Naive thymus-derived CD4-positive, alpha-beta T cell (primary cell): Measurements from ENCODE around the gene ANP32B. TPM values are rescaled to one million over a fixed set of nuclear protein-coding genes. Genes with fewer than 3 reads are reported as not detected.
A peak's percentile ranks its signal among the peaks of the same experiment; 100 is the strongest.
"Not testable (repeated sequence)": the region's sequence is repeated elsewhere in the genome, so short reads cannot be mapped to it uniquely, and the experiment has no call there.

ENCODE experiments used
- ATAC-seq: fragments of 150-1000 bp; cut with Tn5 transposase; 2 replicates; pipeline ENCODE4 v1.10.0; 2021; ENCODE audit warnings: mild to moderate bottlenecking, moderate library complexity
- CTCF ChIA-PET: fragments of 350-600 bp; sonication (Branson Sonifier 250); formaldehyde crosslinking; loops from one replicate; lab custom pipeline; 2021; ENCODE audit warnings: antibody characterized with exemption; lab: Charles Lee
- POLR2A ChIA-PET: fragments of 350-600 bp; sonication (Branson Sonifier 250); formaldehyde crosslinking; loops from one replicate; lab custom pipeline; 2021; ENCODE audit warnings: antibody characterized with exemption, inconsistent platforms; lab: Charles Lee
- DNase-seq, 9 donors: peaks; one replicate each; pipeline versions ENCODE4 v3.0.0 to v3.0.0-alpha.2; 2020 to 2022; ENCODE audit warnings: mixed read lengths in 1 of 9
- H3K27ac ChIP-seq: one replicate; pipeline ENCODE4 v1.7.0; 2013; ENCODE audit warnings: mild to moderate bottlenecking, low read depth, low read length, moderate library complexity
- H3K27me3 ChIP-seq, 2 donors: one replicate each; pipeline ENCODE4 v1.7.0; 2013; ENCODE audit warnings: low read length in 2 of 2, mild to moderate bottlenecking in 2 of 2, moderate library complexity in 2 of 2; ENCODE audit not compliant: control insufficient read depth in 2 of 2, insufficient read depth in 2 of 2
- H3K36me3 ChIP-seq, 3 experiments: 1 replicate in 2 of 3; 2 replicates in 1 of 3; pipeline ENCODE4 v1.7.0; 2013; ENCODE audit warnings: low read length in 3 of 3, mild to moderate bottlenecking in 3 of 3, moderate library complexity in 1 of 3; ENCODE audit not compliant: insufficient read depth in 3 of 3, control insufficient read depth in 2 of 3
- H3K4me1 ChIP-seq, 2 donors: one replicate each; pipeline ENCODE4 v1.7.0; 2013; ENCODE audit warnings: low read length in 2 of 2, mild to moderate bottlenecking in 2 of 2, moderate library complexity in 1 of 2; ENCODE audit not compliant: control insufficient read depth in 2 of 2, insufficient read depth in 2 of 2
- H3K4me3 ChIP-seq: 2 replicates; pipeline ENCODE4 v1.7.0; 2013; ENCODE audit warnings: mild to moderate bottlenecking, low read length
- H3K9me3 ChIP-seq, 3 experiments: 1 replicate in 2 of 3; 2 replicates in 1 of 3; pipeline ENCODE4 v1.7.0; 2013; ENCODE audit warnings: low read length in 3 of 3; ENCODE audit not compliant: control insufficient read depth in 2 of 3
- H3K27ac Mint-ChIP-seq, 9 donors: one replicate each; pipeline ENCODE4 v1.8.0; 2020 to 2022; ENCODE audit warnings: mixed read lengths in 9 of 9, mild to moderate bottlenecking in 8 of 9, moderate library complexity in 5 of 9, inconsistent platforms in 2 of 9
- H3K27me3 Mint-ChIP-seq, 5 donors: one replicate each; pipeline ENCODE4 v1.8.0; 2021 to 2022; ENCODE audit warnings: mixed read lengths in 5 of 5, mild to moderate bottlenecking in 1 of 5
- H3K36me3 Mint-ChIP-seq, 5 donors: one replicate each; pipeline ENCODE4 v1.8.0; 2020 to 2022; ENCODE audit warnings: mixed read lengths in 5 of 5, mild to moderate bottlenecking in 3 of 5, inconsistent platforms in 1 of 5
- H3K4me1 Mint-ChIP-seq, 7 donors: one replicate each; pipeline ENCODE4 v1.8.0; 2020 to 2022; ENCODE audit warnings: mixed read lengths in 7 of 7, mild to moderate bottlenecking in 3 of 7, inconsistent platforms in 1 of 7
- H3K4me3 Mint-ChIP-seq, 10 donors: one replicate each; pipeline ENCODE4 v1.8.0; 2020 to 2022; ENCODE audit warnings: mild to moderate bottlenecking in 10 of 10, mixed read lengths in 10 of 10, moderate library complexity in 6 of 10, inconsistent platforms in 2 of 10
- H3K9me3 Mint-ChIP-seq, 11 donors: one replicate each; pipeline ENCODE4 v1.8.0; 2020 to 2022; ENCODE audit warnings: mixed read lengths in 11 of 11, mild to moderate bottlenecking in 4 of 11, inconsistent platforms in 1 of 11, moderate library complexity in 1 of 11
- intact Hi-C, 2 donors: fragments of 100-400 bp; cut with micrococcal nuclease; formaldehyde crosslinking; loops; one replicate each; pipeline ENCODE4 v1.15.1; 2023
- polyA plus RNA-seq, 2 donors: library from polyadenylated mRNA; unstranded; fragments of 300-500 nt; fragmentation: Illumina TruSeq; gene quantifications; one replicate each; pipeline ENCODE4 v1.2.3, GENCODE V29; 2021
- total RNA-seq, 6 experiments: library from RNA in 5 of 6; stranded (reverse) in 5 of 6; gene quantifications; 1 replicate in 5 of 6; 2 replicates in 1 of 6; pipeline ENCODE4 v1.2.3 and lab custom pipeline; 2021 to 2026

The ANP32B gene
- total and polyA plus RNA-seq, 7 experiments from 2014 or later = 108 to 267 (median 179) TPM

DNA sequence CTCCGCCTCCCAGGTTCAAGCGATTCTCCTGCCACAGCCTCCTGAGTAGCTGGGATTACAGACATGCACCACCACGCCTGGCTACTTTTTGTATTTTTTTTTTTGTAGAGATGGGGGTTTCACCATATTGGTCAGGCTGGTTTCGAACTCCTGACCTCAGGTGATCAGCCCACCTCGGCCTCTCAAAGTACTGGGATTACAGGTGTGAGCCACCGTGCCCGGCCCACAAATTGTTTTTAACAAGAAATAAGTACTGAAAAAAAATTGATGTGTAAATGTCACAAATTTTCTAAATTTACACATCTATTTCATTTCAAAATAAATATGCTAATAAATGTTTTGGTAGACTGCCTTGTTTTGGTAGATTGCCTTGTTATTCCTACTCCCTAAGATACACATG, 13.5 kb downstream of the ANP32B start:
- peaks cover 0 to 28% (median 18%) of the 10 kb centered on the region in 5 donors for H3K36me3 Mint-ChIP-seq
- H3K9me3 ChIP-seq, H3K4me3 Mint-ChIP-seq, H3K4me3 ChIP-seq, ATAC-seq, H3K27ac ChIP-seq, DNase-seq, H3K9me3 Mint-ChIP-seq, H3K27me3 ChIP-seq, intact Hi-C loops, H3K27me3 Mint-ChIP-seq: not testable (repeated sequence)
- H3K4me1 Mint-ChIP-seq = peaks cover 24 to 82% (median 72%) of the 10 kb centered on the region in 7 donors
- POLR2A ChIA-PET = interaction anchor here (0.7 to 1.8 kb wide), 5 partner anchors 9 to 75 kb away, joined by 3 to 11 read pairs (median 5); partner anchors contain the start of genes ANP32B and TRMO
- CTCF ChIA-PET = interaction anchor here (0.9 to 1.4 kb wide), 2 partner anchors 9 to 96 kb away, joined by 3 to 6 read pairs; no protein-coding TSS in a partner anchor
- H3K27ac Mint-ChIP-seq = peak overlapping the region in 1 of 9 donors; percentile 4
- Histone ChIP-seq H3K36me3 (peaks cover 5 to 46% (median 8%) of the 10 kb centered on the region in 3 experiments), H3K4me1 (peaks cover 18 to 26% of the 10 kb centered on the region in 2 donors)

GRCh38 chr9:97997330-97998276, 14.5 kb downstream of the ANP32B start:
- no peak overlapping the region for H3K27ac ChIP-seq
- Mint-ChIP-seq H3K27me3 (no peaks in the 10 kb centered on the region), H3K36me3 (peaks cover 0 to 28% (median 18%) of the 10 kb centered on the region in 5 donors), H3K4me1 (peaks cover 14 to 82% (median 68%) of the 10 kb centered on the region in 7 donors), H3K9me3 (peaks cover 0 to 2% (median 0%) of the 10 kb centered on the region in 11 donors), H3K27ac (peak overlapping the region in 4 of 9 donors; percentile 4 to 77 (median 46)), H3K4me3 (no peak overlapping the region)
- ChIA-PET CTCF (interaction anchor here (0.6 to 1.4 kb wide), 4 partner anchors 10 to 258 kb away, joined by 3 to 6 read pairs (median 3); partner anchors contain the start of gene TBC1D2), POLR2A (interaction anchor here (0.6 to 1.8 kb wide), 8 partner anchors 8 to 77 kb away, joined by 3 to 11 read pairs (median 4); partner anchors contain the start of genes ANP32B and TRMO)
- peaks cover 5 to 52% (median 8%) of the 10 kb centered on the region in 3 experiments for H3K36me3 ChIP-seq
- ATAC-seq (no peak), DNase-seq (no peak)
- H3K27me3 ChIP-seq = no peaks in the 10 kb centered on the region
- intact Hi-C loops = no loop called here
- no peak overlapping the region for H3K4me3 ChIP-seq
- no peaks in the 10 kb centered on the region for H3K9me3 ChIP-seq
- peaks cover 9 to 23% of the 10 kb centered on the region in 2 donors for H3K4me1 ChIP-seq

DNA sequence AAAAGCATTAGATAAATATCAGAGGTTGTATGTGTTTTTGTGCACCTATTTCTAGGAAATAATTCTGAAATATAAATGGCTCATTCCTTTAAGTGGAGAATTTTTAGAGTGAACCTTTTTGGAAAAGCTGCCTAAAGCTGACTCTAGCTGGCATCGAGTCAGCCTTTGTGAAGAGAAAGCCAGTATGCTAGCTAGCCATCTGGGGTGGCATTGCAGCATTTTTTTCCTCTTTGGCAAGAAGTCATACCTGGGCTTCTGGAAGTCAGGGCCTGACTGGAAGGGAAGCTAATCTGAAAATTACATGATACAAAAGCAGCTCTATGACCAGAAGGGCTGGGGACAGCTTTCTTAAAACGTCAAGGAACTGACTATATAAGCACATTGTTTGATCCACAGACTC, 19.7 kb downstream of the ANP32B start:
- no peak overlapping the region for H3K4me3 ChIP-seq
- peaks cover 23 to 76% (median 25%) of the 10 kb centered on the region in 3 experiments for H3K36me3 ChIP-seq
- POLR2A ChIA-PET = interaction anchor here (1.0 to 1.2 kb wide), 2 partner anchors 10 to 81 kb away, joined by 3 to 4 read pairs; partner anchors contain the start of gene TRMO

GRCh38 chr9:98006127-98006796, 23.1 kb downstream of the ANP32B start:
- peaks cover 5 to 43% (median 31%) of the 10 kb centered on the region in 5 donors for H3K36me3 Mint-ChIP-seq

More for the DNA sequence above, 19.7 kb downstream of the ANP32B start:
- Histone ChIP-seq H3K27ac (peak overlapping the region; percentile 37), H3K27me3 (no peaks in the 10 kb centered on the region), H3K4me1 (peaks cover 0 to 7% of the 10 kb centered on the region in 2 donors), H3K9me3 (no peaks in the 10 kb centered on the region)
- DNase-seq = no peak
- H3K4me3 Mint-ChIP-seq = no peak overlapping the region
- H3K4me1 Mint-ChIP-seq = peaks cover 6 to 56% (median 49%) of the 10 kb centered on the region in 7 donors
- peaks cover 0 to 47% (median 30%) of the 10 kb centered on the region in 5 donors for H3K36me3 Mint-ChIP-seq
- no peaks in the 10 kb centered on the region for H3K27me3 Mint-ChIP-seq
- no peak for ATAC-seq
- H3K27ac Mint-ChIP-seq = peak overlapping the region in 4 of 9 donors; percentile 15 to 56 (median 39)
- CTCF ChIA-PET = interaction anchor here (0.6 to 1.3 kb wide), 3 partner anchors 35 to 79 kb away, joined by 3 to 4 read pairs (median 3); no protein-coding TSS in a partner anchor
- intact Hi-C loops = no loop called here
- H3K9me3 Mint-ChIP-seq = peaks cover 0 to 2% (median 0%) of the 10 kb centered on the region in 11 donors

GRCh38 chr9:98007251-98007928, 24.2 kb downstream of the ANP32B start:
- Histone ChIP-seq H3K4me3 (no peak overlapping the region), H3K36me3 (peaks cover 30 to 88% (median 41%) of the 10 kb centered on the region in 3 experiments), H3K9me3 (no peaks in the 10 kb centered on the region), H3K27me3 (no peaks in the 10 kb centered on the region), H3K27ac (no peak overlapping the region), H3K4me1 (peaks cover 0 to 2% of the 10 kb centered on the region in 2 donors)
- Mint-ChIP-seq H3K36me3 (peaks cover 6 to 52% (median 42%) of the 10 kb centered on the region in 5 donors), H3K4me3 (no peak overlapping the region), H3K27me3 (no peaks in the 10 kb centered on the region), H3K9me3 (peaks cover 0 to 3% (median 0%) of the 10 kb centered on the region in 11 donors), H3K4me1 (peaks cover 4 to 51% (median 40%) of the 10 kb centered on the region in 7 donors), H3K27ac (peak overlapping the region in 2 of 9 donors; percentile 46 to 53)
- POLR2A ChIA-PET = interaction anchor here (0.7 to 1.0 kb wide), 4 partner anchors 13 to 52 kb away, joined by 3 to 4 read pairs (median 4); no protein-coding TSS in a partner anchor
- intact Hi-C loops = loop anchor here in 1 of 2 donors (2.0 kb wide), 1 partner anchor 17 kb away; no protein-coding TSS in a partner anchor
- CTCF ChIA-PET = interaction anchor here (0.9 to 1.1 kb wide), 2 partner anchors 10 to 25 kb away, joined by 3 to 4 read pairs; no protein-coding TSS in a partner anchor
- no peak for DNase-seq
- peak; percentile 38 for ATAC-seq

More at GRCh38 chr9:98006127-98006796, 23.1 kb downstream of the ANP32B start:
- intact Hi-C loops = loop anchor here in 1 of 2 donors (2.0 kb wide), 1 partner anchor 15 kb away; no protein-coding TSS in a partner anchor
- DNase-seq (no peak), ATAC-seq (no peak)
- Histone ChIP-seq H3K27ac (no peak overlapping the region), H3K4me3 (no peak overlapping the region), H3K4me1 (peaks cover 0 to 7% of the 10 kb centered on the region in 2 donors), H3K27me3 (no peaks in the 10 kb centered on the region), H3K9me3 (no peaks in the 10 kb centered on the region), H3K36me3 (peaks cover 24 to 88% (median 30%) of the 10 kb centered on the region in 3 experiments)
- H3K9me3 Mint-ChIP-seq = peaks cover 0 to 3% (median 0%) of the 10 kb centered on the region in 11 donors
- H3K4me1 Mint-ChIP-seq = peaks cover 4 to 52% (median 46%) of the 10 kb centered on the region in 7 donors
- H3K4me3 Mint-ChIP-seq = no peak overlapping the region
- H3K27ac Mint-ChIP-seq = peak overlapping the region in 2 of 9 donors; percentile 36 to 66
- no peaks in the 10 kb centered on the region for H3K27me3 Mint-ChIP-seq
- ChIA-PET POLR2A (interaction anchor here (0.6 to 1.1 kb wide), 8 partner anchors 12 to 1237 kb away, joined by 3 to 5 read pairs (median 3); no protein-coding TSS in a partner anchor), CTCF (interaction anchor here (1.1 kb wide), 2 partner anchors 24 to 83 kb away, joined by 4 to 5 read pairs; no protein-coding TSS in a partner anchor)
